Neural progenitor cell (in vitro differentiated cells): Measurements from ENCODE around the gene SMYD3.

Experiments used
- CTCF ChIP-seq: fragments of 200-600 bp; sonication (generic); IDR thresholded peaks from 2 replicates; pipeline ENCODE4 v1.5.1; 2017; ENCODE audit warnings: antibody characterized with exemption, mild to moderate bottlenecking
- EZH2phosphoT487 ChIP-seq: fragments of 200-600 bp; sonication (generic); IDR thresholded peaks from 2 replicates; pipeline ENCODE4 v1.6.1; 2017; ENCODE audit warnings: antibody characterized with exemption

- TF ChIP-seq EZH2phosphoT487 (no peak), CTCF (no peak)
These were observed 519.1 kb downstream of the SMYD3 start for GRCh38 chr1:245987997-245988392.
